ENCODE results near the gene UNC119. TPM values are rescaled to one million over a fixed set of nuclear protein-coding genes. Genes with fewer than 3 reads are reported as not detected.
"Not testable (repeated sequence)": the region's sequence is repeated elsewhere in the genome, so short reads cannot be mapped to it uniquely, and the experiment has no call there.

UNC119 gene
- polyA plus RNA-seq, 1 donor: 15.5 TPM

DNA sequence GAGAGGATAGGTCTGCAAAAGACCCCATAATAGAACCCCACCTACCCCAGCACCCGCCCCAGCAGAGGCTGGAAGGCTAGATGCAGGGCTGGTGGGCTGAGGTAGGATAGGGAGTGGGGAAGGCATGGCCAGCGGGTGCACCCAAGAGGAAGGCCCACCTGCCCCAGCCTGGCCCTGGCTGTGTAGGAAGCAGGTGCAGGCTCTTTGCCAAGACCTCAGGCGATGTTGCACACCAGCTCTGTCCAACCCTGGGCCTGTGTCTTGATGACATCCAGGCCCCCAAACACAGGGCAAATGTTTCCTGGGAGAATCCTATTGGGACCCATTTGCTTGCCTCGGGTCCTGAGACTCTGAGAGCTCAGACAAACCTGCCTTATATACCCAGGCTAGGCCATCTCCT lies 12.2 kb downstream of the UNC119 start:
- no peak for DNase-seq

DNA sequence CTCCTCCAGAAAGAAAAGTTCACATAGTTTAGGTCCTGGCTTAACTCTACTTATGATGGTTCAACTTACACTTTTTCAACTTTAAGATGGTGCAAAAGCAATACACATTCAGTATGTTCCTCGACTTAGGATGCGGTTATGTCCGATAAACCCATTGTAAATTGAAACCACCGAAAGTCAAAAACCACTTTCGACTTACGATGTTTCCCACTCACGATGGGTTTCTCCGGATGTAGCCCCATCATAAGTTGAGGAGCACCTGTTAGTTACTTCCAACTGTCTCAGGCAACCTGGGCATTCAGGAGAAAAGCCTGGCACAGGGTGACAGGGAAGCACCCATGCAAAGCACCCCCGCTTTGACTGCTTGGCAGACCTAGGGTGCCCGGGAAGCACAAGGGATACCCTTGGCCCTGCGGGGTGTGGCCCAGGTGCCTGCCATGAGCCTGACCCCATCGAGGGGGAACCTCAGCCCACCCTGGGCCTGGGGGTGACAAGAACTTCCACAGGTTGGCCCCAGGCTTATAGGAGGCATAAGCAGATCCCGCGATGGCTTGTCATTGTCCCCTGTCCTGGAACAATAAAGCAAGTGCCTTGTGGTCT lies 14.0 kb downstream of the UNC119 start:
- no peak for DNase-seq

DNA sequence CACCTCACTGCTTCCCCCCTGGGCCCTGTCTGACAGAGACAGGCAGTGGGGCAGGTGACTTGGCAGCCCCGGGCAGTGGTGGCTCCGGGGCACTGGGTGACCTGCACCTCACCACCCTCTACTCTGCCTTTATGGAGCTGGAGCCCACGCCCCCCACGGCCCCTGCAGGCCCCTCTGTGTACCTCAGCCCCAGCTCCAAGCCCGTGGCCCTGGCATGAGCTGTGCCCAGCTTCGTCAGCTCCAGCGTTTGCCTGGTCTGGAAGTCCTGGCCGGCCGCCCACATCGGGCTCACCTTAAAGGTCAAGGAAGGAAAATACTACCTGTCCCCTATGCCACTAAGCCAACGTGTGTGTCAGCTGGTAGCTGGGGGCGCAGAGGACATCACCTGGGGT lies 15.2 kb downstream of the UNC119 start:
- DNase-seq: no peak

DNA sequence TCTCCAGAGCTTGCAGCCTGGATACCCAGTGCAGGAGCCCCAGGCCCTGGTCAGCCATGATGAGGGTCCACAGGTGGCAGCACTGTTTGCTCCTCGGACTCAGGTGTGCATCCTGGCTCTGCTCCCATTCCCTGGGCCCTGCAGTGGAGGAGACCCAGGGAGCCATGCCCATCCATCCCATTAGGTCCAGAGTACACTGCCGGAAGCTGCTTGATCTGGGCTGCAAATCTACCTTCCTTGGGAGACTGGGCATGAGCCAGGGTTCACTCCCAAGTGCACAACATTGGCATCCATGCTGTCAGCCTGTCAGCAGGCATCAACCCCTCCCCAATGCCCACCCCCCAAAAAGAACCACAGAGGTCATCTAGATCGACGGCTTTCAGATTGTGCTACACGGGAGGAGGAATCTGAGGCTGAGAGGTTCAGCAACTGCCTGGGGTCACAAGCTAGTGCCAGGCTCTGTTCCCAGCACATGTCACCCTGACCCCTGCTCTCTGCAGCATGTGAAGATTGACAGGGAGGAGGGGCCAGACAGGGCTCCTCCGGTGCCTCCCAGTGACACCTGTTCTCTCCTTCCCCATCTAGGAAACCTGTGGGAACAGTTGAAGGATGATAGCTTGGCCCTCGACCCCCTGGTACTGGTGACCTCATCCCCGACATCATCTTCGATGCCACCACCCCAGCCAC lies 15.7 kb downstream of the UNC119 start:
- no peak for DNase-seq

DNA sequence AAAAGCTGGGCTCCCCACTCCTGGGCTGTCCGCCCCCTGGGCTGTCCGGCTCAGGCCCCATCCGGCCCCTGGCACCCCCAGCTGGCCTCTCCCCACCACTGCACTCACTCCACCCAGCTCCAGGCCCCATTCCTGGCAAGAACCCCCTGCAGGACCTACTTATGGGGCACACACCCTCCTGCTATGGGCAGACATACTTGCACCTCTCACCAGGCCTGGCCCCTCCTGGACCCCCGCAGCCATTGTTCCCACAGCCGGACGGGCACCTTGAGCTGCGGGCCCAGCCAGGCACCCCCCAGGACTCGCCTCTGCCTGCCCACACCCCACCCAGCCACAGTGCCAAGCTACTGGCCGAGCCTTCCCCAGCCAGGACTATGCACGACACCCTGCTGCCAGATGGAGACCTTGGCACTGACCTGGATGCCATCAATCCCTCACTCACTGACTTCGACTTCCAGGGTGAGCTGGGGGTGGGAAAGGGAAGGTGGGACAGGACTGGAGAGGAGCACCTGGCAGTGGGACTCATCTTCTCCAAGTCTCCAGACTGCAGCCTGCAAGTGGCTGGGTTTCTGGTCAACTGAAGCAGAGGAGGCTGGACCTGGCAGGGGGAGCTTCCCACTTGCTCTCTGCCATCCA lies 17.6 kb downstream of the UNC119 start:
- DNase-seq: no peak

DNA sequence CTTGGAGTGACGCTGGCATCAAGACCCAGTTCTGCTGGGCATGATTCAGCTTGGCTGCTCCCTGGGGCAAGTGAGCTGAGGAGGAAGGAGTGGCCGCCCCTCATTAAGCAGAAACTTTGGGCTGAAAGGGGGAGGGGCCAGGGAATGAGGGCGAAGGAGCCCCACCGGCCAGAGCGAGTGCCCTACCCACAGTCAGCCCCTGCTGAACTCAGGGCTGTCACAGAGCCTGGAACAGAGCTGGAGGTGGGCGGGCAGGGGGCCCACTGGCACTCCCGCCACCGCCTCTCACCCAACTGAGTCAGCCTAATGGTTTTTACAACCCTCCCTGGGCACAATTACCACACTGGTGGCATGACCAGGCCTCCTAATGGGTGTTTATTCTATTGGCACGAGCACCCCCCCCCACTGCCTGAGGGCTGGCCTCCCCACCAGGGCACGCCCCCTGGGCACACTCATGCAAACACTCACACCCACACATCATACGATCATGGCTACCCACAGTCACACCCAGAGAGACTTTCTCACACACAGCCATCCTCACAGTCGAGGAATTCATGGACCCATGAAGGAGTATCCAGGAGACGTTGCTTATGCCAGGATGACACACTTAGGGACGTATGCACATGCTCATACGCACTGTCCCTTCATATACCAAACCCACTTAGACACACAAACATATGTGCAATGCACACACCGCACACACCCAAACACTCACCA lies 19.2 kb downstream of the UNC119 start:
- no peak for DNase-seq

DNA sequence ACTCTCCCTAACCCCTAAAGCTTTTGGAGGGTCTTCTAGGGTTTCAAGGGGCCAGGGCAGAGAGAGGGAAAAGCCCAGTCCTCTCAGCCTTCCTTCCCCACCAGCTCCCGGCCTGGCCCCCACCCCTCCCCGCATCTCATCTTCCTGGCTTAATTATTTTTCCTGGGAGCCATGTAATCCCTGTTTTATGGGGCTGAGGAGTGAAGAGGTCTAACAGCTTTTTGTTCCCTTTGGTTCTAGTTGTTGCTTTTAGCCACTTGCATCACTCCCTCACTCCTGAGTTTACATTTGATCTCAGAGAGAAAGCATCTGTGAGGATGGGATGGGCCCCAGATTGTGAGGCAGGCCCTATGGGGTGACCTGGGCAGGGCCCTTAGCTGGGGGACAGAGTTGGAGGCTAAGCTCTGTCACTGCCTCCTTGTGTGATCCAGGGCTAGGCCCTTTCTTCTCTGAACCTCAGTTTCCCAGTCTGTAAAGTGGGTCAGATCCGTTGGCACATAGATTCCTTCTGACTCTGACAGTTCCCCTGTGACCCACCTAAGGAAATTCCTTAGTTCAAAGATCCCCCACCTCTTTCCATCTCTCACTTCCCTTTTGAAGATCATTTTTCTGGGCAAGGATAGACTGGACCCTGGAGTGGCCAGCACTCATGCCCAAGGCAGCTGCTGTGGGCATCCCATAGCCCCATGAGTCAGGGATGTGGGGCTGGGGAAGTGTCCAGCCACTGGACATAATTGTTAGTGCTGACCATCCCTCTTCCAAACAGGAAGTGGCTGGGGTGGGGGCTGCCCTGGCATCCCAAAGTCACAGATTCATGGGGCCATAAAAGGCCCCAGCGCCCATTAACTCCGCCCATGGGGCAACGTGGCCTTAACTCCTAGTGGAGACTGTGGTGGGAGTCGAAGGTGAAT lies 20.1 kb downstream of the UNC119 start:
- DNase-seq: no peak

DNA sequence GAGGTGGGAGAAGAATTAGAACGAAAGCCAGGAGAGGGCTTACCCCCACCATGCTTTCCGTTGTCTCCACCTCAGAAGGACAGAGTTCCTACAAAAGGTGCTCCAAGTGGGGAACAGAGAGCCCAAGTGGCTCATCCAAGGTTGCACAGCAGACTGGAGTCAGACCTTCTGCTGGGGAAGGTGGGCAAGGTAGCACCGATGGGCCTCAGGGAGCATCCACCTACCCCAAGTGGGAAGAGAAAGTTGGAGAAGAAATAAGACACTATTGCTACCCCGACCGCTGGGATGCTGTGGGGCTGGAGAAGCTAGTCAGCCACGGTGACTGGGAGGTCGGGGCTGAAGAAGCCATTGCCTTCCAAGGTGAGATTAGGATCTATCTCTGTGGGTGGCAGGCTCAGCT lies 21.5 kb downstream of the UNC119 start:
- DNase-seq: no peak

DNA sequence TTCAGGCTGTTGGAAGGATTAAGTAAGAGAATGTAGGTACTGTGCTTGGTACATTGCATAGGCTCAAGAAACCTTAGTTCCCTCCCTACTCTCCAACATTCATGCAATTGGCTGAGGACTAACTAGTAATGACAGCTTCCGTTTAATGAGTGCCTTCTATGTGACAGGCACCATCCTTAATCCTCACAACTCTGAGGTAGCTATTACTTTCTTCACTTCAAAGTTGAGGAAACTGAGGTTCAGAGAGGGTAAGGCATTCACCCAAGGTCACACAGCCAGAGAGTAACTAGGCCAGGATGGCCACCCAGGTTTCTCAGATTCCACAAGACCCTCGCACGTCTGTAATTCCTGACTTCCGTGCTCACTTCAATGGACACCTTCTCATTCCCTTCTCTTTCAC lies 22.2 kb downstream of the UNC119 start:
- DNase-seq: no peak

DNA sequence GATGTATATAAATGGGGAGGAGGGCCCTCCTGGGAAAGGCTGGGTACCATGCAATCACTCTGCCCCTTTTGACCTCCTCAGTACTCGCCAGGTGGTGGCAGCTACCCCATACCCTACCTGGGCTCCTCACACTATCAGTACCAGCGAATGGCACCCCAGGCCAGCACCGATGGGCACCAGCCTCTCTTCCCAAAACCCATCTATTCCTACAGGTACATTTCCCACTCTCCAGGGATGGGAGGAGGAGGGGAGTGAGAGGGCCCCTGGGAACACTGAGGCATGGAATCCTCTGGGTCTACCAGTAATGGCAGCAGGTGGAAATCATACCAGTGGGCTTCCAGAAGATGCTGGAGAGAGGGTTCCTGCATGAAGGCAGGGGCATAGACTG lies 23.4 kb downstream of the UNC119 start:
- no peak for DNase-seq

DNA sequence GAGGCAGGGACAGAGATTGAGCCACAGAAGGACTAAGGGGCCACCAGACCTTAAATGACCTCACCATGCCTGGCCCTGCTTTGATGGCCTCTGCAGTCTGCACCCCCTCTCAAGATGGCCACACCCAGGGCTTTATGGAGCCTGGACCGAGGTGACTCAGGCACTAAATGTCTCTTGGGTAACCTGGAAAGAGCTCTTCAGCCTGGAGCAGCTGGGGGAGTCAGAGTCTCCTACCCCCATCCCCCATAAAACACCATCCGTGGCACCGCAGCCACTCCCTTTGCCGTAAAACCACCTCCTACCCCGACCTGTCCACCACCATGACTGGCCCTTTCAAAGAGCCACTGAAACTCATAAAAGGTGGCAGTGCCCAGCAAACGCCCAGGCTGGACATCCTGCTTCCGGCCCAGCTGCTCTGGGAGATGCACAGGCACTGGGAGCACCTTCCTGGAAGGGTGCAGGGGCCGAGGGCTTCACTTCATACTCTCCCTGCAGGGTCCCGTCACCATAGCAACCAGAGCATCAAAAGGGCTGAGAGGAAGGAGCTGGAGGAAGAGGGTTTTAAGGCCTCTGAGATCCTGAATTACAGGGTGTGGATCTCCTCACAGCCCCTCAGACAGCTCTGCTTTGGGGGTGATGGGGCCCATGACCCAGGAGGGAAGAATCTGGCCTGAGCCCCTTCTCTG lies 24.0 kb downstream of the UNC119 start:
- DNase-seq: no peak

DNA sequence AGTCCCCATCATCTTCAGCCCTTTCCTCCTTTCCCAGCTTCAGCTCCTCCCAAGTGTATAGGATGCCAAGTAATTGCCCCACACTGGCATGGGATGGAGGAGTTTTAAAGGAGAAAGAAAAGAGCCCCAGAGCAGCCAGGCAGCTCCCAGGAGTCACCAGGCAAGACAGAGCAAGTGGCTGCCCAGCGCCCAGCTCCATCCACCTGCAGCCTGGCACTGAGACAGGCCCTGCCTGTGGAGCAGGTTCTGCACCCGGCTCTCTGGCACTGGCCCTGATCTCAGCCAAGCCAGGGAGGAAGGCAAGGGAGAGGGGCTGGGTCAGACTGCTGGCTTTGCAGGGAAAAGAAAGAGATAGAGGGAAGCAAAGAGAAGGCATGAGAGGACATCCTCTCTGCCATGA lies 24.6 kb downstream of the UNC119 start:
- no peak for DNase-seq

DNA sequence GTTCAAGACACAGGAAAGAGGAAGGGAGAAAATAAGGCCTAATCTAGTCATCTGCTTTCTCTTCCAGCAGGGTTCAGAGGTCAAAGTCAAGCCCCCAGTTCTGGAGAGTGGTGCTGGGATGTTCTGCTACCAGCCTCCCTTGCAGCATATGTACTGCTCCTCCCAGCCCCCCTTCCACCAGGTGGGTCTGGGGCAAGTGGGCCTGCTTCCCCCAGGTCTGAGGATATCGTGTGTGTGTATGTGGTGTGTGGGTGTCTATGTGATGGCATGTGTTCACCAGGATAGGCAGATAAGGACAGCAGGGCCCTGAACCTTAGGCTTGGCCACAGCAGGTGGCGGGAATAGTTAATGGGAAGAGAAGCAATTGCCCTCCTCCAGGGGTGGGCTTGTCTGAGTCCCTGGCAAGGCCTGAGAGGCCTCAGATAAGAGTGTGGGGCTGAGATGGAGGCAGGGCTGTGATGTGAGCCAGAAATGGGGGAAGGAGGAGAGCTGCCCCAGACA lies 25.2 kb downstream of the UNC119 start:
- no peak for DNase-seq

DNA sequence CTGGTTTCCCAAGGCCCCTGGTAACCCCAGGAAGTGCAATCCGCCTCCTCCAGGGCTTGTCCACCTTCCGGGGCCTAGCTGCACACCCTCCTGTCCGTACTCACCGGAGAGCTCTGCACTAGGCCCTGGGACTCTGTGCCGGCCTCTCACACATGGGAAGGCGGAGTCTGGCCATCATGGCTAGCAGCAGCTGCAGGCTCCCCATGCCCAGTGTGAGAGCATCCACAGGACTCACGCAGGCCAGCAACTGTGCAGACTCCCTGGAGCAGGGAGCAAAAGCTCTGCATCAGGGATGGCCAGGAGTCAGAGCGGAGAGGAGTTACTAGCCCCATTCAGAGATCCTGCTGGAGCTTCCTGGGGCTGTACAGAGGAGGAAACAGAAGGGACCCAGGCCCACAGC lies 26.0 kb downstream of the UNC119 start:
- DNase-seq: no peak

DNA sequence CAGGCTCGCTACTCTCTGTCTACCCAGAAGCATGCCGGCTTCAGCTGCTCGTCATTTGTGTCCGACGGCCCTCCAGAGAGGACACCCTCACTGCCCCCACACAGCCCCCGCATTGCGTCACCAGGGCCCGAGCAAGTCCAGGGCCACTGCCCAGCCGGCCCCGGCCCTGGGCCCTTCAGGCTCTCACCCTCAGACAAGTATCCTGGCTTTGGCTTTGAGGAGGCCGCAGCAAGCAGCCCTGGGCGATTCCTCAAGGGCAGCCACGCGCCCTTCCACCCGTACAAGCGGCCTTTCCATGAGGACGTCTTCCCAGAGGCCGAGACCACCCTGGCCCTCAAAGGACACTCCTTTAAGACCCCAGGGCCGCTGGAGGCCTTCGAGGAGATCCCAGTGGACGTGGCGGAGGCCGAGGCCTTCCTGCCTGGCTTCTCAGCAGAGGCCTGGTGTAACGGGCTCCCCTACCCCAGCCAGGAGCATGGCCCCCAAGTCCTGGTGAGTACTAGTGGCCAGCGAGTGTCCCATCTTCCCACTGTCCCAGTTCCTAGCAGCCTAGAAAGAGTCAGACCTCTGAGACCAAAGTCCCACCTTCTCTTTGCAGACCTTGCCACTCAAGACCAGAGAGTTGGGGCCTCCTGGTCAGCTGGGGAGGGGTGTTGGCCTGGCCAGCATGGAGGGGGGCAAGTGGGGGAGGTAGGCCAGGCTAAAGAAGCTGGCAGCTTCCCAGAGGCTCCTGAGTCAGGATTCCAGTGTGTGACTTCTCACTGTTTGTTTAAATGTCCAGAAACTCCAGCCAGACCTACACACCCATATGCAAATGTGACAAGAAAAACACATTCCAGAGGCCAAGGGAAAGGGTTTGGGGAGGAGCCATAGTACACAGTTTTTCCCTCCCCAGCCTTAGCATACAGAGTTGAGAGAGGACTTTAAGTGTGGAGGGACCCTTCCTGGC lies 27.7 kb downstream of the UNC119 start:
- DNase-seq: no peak

DNA sequence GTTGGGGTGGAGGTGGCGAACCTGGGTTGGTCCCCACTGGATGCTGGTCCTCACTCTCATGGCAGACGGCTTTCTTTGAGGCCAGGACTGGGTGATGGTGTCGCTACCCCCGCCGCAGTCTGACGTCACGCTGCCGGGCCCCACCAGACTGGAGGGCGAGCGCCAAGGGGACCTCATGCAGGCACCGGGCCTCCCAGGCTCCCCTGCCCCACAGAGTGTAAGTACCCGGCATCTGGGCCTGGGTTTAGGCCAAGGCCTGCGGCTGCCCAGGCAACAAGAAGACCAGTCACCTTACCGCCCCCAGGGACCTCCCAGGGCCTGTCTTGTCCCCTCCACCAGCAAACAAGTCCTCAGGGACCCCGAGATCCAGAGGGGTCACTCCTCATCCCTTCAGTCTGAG lies 28.5 kb downstream of the UNC119 start:
- DNase-seq: no peak

DNA sequence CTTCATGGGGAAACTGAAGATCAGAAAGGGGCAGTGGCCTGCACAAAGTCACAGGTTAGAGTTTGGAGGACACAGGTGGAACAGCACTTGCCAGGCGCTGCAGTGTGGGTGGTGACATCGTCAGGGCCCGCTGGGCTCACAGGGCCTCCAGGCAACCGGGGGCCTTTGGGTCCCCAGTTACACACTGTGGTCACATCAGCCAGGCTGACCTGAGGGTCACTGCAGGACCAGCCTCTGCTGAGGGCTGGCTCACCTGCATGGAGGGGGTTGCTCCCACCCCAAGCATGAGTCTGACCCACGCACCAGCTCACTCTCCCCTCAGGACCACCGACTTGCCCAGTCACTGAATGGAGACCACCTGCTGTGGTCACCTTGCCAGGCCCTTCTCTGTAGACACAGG lies 29.2 kb downstream of the UNC119 start:
- DNase-seq: no peak

DNA sequence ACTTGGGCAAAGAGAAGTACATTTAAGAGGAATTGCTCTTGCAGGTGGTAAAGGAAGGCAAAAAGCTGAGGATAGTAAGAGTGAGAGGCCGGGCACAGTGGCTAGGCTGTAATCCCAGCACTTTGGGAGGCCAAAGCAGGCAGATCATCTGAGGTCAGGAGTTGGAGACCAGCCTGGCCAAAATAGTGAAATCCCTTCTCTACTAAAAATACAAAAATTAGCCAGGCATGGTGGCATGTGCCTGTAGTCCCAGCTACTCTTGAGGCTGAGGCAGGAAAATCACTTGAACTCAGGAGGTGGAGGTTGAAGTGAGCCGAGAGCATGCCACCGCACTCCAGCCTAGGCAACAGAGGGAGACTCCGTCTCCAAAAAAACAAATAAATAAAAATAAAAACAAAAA lies 30.1 kb downstream of the UNC119 start:
- not testable (repeated sequence) for DNase-seq

DNA sequence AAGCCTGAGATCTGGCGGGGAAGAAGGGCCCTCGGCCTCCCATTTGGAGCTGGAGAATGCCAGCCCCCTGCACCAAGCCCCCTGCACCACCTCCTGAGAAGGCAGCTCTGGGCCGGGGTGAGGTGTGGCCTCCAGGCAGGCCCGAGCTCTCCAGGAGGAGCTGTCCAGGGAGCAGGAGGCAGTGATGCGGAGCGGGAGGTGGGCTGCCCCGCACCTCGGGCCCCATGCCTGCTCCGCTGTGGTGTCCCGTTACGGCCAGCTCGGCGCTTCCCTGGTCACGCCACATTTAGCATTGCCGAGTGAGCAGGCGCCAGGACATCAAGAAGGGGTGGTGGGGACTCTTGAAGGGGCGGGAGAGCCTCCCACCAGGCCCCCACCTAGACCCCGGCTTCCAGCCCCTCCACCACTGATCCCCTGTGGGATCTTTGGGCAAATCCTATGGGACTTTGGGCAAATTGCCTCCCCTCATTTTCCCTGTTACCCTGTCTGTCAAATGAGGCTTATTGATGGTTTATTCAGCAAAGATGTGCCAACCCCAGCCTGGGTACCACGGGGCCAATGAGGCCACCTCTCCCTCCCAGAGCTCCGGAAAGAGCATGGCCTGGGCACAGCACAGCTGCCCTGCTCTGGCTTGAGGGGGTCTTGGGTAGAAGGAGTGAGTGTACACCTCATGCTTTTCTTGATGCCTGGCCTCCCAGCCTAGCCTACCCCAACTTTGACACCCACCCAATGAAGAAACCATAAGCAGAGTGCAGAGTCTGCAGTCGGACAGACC lies 30.9 kb downstream of the UNC119 start:
- no peak for DNase-seq

DNA sequence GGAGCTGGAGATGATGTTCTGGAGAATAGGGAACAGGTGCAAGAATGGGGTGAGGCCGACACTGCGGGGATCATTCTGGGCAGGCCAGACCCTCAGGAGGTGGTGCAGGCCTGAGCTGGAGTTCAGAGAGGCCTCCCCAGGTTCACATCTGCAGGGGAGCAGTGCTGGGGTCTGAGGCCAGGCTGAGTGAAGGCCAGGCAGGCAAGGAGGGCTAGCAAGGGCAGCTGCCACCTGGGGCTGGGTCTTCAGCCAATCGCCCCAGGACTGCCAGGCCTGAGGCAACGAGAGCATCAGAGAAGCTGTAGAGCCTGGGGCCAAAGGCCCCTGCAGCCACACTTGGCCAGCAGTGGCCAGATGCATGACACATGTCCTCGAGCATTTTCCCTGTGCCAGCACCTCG lies 31.7 kb downstream of the UNC119 start:
- no peak for DNase-seq

Measured in hindlimb muscle (tissue), 1 donor.